AG09309 (cell line): Measurements from ENCODE around the gene GLT1D1.

Experiments used
- DNase-seq: peaks from one replicate; pipeline ENCODE4 v3.0.0-alpha.2; 2010; ENCODE audit warnings: low read depth
- H3K4me3 ChIP-seq: 2 replicates; pipeline ENCODE4 v1.5.1; 2011; ENCODE audit warnings: mild to moderate bottlenecking, low read depth, low read length, moderate library complexity; ENCODE audit not compliant: control insufficient read depth
- TF ChIP-seq, protein P1 (sequence below): IDR thresholded peaks from 2 replicates; pipeline ENCODE4 v1.5.1; 2011; ENCODE audit warnings: mild to moderate bottlenecking, low read depth, low read length, inconsistent platforms; ENCODE audit not compliant: insufficient read depth, control insufficient read depth; ENCODE audit errors: missing control alignments

Gene GLT1D1

DNA sequence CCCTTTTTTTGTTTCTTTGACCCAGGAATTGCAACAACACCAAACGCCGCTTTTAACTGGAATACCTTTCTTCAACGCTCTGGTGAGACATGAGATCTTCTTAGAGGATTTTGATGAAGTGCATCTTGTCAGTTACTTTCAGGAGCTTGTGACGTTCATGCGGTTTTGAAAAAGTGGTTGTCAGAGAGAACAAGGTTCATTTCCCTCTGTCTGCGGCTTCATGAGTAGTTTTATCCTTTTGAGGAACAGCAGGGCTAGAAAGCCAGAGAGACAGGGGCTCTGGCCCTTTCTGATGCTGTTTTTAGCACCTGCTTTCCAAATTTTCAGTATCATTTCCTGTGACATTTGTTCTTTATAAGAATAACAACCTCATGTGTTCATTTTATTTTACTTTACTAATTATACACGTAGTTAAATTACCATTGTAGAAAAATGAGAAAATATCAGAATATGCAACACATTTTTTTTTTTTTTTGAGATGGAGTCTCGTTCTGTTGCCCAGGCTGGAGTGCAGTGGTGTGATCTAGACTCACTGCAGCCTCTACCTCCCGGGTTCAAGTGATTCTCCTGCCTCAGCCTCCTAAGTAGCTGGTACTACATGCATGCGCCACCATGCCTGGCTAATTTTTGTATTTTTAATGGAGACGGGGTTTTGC is 61.8 kb downstream of the GLT1D1 start:
- TF ChIP-seq, protein P1, sequence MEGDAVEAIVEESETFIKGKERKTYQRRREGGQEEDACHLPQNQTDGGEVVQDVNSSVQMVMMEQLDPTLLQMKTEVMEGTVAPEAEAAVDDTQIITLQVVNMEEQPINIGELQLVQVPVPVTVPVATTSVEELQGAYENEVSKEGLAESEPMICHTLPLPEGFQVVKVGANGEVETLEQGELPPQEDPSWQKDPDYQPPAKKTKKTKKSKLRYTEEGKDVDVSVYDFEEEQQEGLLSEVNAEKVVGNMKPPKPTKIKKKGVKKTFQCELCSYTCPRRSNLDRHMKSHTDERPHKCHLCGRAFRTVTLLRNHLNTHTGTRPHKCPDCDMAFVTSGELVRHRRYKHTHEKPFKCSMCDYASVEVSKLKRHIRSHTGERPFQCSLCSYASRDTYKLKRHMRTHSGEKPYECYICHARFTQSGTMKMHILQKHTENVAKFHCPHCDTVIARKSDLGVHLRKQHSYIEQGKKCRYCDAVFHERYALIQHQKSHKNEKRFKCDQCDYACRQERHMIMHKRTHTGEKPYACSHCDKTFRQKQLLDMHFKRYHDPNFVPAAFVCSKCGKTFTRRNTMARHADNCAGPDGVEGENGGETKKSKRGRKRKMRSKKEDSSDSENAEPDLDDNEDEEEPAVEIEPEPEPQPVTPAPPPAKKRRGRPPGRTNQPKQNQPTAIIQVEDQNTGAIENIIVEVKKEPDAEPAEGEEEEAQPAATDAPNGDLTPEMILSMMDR: no peak
- DNase-seq: no peak
- no peak overlapping the region for H3K4me3 ChIP-seq

DNA sequence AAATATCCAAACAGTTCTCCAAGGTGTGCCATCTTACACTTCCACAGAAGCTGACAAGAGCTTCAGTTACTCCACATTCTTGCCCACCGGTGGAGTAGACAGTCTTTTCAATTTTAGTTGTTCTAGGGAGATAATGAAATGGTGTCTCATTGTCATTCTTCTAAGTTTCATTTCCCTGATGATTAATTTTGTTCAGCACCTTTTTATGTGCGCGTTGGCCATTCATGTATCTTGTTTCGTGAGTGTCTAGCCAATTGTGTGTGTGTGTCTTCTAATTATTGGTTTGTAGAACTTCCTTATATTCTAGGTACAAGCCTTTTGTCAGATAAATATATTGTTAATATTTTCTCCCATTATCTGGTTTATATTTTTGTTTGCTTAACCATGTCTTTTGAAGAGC is 63.1 kb downstream of the GLT1D1 start:
- DNase-seq: no peak
- TF ChIP-seq, protein P1: no peak
- H3K4me3 ChIP-seq: no peak overlapping the region

DNA sequence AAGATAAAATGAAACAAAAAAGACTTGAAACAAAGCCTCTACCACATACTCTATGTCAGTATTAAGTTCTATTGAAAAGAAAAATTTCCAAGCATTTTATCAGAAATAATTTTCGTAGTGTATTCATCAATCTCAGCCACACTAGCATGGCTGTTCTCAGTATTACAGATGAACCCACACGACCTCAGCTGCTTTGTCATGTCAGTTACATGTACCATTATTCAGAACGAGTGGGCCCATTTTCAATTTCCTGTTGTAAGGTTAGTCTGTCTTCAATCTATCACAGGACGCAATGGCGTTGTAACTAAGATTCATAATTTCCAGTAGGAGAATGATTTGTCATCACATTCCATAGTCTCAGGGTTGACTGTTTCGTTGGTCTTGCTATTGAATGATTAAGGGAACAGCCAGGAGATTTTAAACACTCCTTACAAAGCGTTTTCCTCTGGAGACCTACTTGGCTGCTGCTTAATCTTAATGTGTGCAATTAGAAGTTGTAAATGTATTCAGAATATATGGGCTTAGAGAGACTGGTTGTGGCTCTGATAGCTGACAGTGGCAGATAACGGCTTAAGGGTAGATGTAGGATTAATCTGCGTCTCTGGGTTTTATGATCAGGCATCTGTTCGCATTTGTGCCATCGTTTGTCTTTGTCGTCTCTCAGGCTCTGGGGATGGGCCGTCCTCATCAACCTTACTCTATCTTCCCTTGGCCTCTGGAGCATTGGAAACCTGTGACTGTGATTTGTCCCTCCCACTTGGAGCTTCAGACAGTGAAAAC is 65.4 kb downstream of the GLT1D1 start:
- TF ChIP-seq, protein P1: no peak
- no peak overlapping the region for H3K4me3 ChIP-seq
- no peak for DNase-seq

DNA sequence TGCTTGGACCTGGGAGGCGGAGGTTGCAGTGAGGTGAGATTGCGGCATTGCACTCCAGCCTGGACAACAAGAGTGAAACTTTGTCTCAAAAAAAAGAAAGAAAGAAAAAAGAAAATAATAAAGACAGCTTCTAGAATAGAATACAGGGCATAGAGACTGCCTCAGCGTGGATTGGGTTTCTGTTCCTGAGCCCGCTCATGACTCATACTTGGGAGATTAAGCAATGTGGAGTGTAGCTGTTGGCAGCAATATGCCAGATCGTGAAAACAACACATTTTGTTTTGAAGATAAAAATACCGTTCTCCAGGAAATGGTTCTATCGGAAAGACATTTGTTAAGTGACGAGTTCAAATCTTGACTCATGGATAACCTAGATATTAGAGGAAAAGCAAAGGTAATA is 67.2 kb downstream of the GLT1D1 start:
- no peak for DNase-seq
- TF ChIP-seq, protein P1: no peak
- H3K4me3 ChIP-seq: no peak overlapping the region

DNA sequence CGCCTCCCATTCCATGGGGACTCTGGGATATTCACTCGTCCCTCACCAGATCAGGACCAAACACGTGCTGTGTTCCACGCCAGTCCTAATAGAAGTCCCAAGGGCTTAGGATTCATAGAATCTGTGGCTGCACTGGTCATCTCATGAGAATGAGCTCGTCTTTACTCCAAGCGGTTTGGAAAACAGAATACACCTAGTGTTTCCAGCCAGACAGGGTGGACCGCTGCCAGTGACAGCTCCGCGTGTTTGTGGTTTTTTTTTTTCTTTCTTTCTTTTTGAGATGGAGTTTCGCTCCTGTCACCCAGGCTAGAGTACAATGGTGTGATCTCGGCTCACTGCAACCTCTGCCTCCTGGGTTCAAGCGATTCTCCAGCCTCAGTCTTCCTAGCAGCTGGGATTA is 75.1 kb downstream of the GLT1D1 start:
- DNase-seq: no peak
- TF ChIP-seq, protein P1: no peak
- no peak overlapping the region for H3K4me3 ChIP-seq

DNA sequence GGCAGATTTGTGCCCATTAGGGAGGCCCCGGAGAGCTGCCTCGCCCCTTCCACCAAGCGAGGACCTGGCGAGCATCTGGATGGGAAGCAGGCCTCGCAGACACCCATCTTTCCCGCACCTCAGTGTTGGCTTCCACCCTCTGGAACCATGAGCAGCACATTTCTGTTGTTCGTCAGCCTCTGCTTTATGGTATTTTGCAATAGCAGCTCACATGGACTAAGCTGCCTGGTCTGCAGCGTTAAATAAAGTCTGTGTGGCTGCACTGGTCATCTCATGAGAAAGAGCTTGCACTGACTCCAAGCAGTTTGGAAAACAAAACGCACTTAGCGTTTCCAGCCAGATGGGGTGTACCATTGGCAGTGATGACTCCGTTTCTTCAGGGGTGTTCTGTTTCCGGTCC is 75.8 kb downstream of the GLT1D1 start:
- no peak overlapping the region for H3K4me3 ChIP-seq
- TF ChIP-seq, protein P1: no peak
- DNase-seq: no peak
